Lower leg skin (tissue), 3 donors: ENCODE measurements around the gene ISG15.
"Not testable (repeated sequence)": the region's sequence is repeated elsewhere in the genome, so short reads cannot be mapped to it uniquely, and the experiment has no call there.

ENCODE experiments used
- POLR2A ChIP-seq, 2 donors: fragments of 450-650 bp; IDR thresholded peaks; one replicate each; pipeline ENCODE4 v1.6.1; 2016 to 2017; ENCODE audit warnings: antibody characterized with exemption in 2 of 2, mild to moderate bottlenecking in 1 of 2, moderate library complexity in 1 of 2
- TF ChIP-seq, protein P1 (sequence below), 3 donors: fragments of 450-650 bp; IDR thresholded peaks; one replicate each; pipeline ENCODE4 v1.5.1; 2016; ENCODE audit warnings: antibody characterized with exemption in 3 of 3, mild to moderate bottlenecking in 3 of 3, moderate library complexity in 2 of 3

DNA sequence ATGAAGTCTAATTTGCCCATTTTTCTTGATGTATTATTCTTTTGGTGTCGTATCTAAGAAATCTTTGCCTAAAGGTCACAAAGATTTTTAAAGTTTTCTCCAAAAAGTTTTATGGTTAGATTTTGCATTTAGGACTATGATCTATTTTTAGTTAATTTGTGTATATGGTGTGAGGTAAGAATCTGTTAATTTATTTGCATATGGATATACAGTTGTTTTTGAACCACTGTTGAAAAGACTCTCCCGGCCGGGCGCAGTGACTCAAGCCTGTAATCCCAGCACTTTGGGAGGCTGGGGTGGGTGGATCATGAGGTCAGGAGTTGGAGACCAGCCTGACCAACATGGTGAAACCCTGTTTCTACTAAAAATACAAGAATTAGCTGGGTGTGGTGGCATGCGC is 25.2 kb upstream of the ISG15 start:
- TF ChIP-seq, protein P1, sequence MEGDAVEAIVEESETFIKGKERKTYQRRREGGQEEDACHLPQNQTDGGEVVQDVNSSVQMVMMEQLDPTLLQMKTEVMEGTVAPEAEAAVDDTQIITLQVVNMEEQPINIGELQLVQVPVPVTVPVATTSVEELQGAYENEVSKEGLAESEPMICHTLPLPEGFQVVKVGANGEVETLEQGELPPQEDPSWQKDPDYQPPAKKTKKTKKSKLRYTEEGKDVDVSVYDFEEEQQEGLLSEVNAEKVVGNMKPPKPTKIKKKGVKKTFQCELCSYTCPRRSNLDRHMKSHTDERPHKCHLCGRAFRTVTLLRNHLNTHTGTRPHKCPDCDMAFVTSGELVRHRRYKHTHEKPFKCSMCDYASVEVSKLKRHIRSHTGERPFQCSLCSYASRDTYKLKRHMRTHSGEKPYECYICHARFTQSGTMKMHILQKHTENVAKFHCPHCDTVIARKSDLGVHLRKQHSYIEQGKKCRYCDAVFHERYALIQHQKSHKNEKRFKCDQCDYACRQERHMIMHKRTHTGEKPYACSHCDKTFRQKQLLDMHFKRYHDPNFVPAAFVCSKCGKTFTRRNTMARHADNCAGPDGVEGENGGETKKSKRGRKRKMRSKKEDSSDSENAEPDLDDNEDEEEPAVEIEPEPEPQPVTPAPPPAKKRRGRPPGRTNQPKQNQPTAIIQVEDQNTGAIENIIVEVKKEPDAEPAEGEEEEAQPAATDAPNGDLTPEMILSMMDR (IDR thresholded peaks at IDR 0.05) = not testable (repeated sequence)
- TF ChIP-seq POLR2A (IDR thresholded peaks at IDR 0.05) = not testable (repeated sequence)
